AG10803 (cell line): Measurements from ENCODE around the gene NGRN.
A peak's percentile ranks its signal among the peaks of the same experiment; 100 is the strongest.

ENCODE experiments used
- DNase-seq: peaks from one replicate; pipeline ENCODE4 v3.0.0; 2010; ENCODE audit warnings: low read depth
- H3K4me3 ChIP-seq: 2 replicates; pipeline ENCODE4 v1.5.1; 2011; ENCODE audit warnings: mild to moderate bottlenecking, low read length, control low read depth
- TF ChIP-seq, protein P1 (sequence below): conservative IDR thresholded peaks from 2 replicates; pipeline ENCODE4 v1.5.1; 2011; ENCODE audit warnings: mild to moderate bottlenecking, low read length, control low read depth, inconsistent platforms

The NGRN gene

GRCh38 chr15:90307661-90308060 is 42.2 kb downstream of the NGRN start:
- DNase-seq = no peak
- TF ChIP-seq, protein P1, sequence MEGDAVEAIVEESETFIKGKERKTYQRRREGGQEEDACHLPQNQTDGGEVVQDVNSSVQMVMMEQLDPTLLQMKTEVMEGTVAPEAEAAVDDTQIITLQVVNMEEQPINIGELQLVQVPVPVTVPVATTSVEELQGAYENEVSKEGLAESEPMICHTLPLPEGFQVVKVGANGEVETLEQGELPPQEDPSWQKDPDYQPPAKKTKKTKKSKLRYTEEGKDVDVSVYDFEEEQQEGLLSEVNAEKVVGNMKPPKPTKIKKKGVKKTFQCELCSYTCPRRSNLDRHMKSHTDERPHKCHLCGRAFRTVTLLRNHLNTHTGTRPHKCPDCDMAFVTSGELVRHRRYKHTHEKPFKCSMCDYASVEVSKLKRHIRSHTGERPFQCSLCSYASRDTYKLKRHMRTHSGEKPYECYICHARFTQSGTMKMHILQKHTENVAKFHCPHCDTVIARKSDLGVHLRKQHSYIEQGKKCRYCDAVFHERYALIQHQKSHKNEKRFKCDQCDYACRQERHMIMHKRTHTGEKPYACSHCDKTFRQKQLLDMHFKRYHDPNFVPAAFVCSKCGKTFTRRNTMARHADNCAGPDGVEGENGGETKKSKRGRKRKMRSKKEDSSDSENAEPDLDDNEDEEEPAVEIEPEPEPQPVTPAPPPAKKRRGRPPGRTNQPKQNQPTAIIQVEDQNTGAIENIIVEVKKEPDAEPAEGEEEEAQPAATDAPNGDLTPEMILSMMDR = no peak
- no peak overlapping the region for H3K4me3 ChIP-seq

- TF ChIP-seq, protein P1 = no peak
- DNase-seq = no peak
- no peak overlapping the region for H3K4me3 ChIP-seq
Measured at GRCh38 chr15:90309020-90309419, 43.5 kb downstream of the NGRN start.

GRCh38 chr15:90315278-90315982 is 50.0 kb downstream of the NGRN start:
- H3K4me3 ChIP-seq = no peak overlapping the region
- TF ChIP-seq, protein P1 = no peak
- peak; percentile 91 for DNase-seq

DNA sequence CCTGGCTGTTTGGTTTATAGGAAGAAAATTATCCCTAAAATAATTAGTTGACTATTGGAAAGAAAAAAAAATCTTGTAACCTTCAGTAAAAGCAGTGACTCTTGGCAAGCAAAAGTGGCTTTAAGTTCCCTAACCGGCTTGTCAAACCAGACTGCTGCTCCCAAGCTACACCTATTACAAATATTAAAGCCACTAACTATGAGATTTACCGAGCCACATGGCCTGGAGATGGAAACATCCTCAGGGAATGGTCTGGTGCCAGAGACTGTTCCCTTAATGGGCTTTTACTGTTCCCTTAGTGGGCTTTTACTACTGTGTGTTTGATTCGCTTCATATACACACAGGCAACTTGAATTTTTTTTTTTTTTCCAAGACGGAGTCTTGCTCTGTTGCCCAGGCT is 50.7 kb downstream of the NGRN start:
- TF ChIP-seq, protein P1 = no peak

DNA sequence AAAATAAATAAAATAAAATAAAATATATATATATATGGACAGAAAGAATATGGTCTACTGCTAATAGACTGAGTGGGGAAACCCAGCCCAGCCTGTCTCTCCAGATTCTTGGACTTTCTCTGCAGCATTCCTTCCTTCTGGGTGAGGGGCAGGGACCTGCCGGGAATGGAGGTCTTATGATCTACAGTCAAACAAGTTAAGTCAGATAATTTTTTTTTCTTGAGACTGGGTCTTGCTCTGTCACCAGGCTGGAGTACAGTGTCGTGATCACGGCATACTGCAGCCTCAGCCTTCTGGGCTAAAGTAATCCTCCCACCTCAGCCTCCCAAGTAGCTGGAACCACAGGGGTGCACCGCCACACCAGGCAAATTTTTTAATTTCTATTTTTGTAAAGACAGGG is 53.1 kb downstream of the NGRN start:
- no peak overlapping the region for H3K4me3 ChIP-seq
- no peak for DNase-seq
- TF ChIP-seq, protein P1 = no peak

More for the DNA sequence above, 50.7 kb downstream of the NGRN start:
- H3K4me3 ChIP-seq = no peak overlapping the region
- no peak for DNase-seq

GRCh38 chr15:90320062-90320884 is 54.8 kb downstream of the NGRN start:
- TF ChIP-seq, protein P1 = peak; percentile 100
- no peak overlapping the region for H3K4me3 ChIP-seq

GRCh38 chr15:90320885-90321278 is 55.4 kb downstream of the NGRN start:
- no peak for DNase-seq
- TF ChIP-seq, protein P1 = no peak
- H3K4me3 ChIP-seq = no peak overlapping the region

More at GRCh38 chr15:90320062-90320884, 54.8 kb downstream of the NGRN start:
- peak; percentile 84 for DNase-seq
